Ammon's horn (tissue), 1 donor: ENCODE data around the gene GNAQ.
"Not testable (repeated sequence)": the region's sequence is repeated elsewhere in the genome, so short reads cannot be mapped to it uniquely, and the experiment has no call there.

Experiments
- DNase-seq: peaks from one replicate; pipeline ENCODE4 v3.0.0-alpha.2; 2016; ENCODE audit warnings: low spot score

The GNAQ gene

DNA sequence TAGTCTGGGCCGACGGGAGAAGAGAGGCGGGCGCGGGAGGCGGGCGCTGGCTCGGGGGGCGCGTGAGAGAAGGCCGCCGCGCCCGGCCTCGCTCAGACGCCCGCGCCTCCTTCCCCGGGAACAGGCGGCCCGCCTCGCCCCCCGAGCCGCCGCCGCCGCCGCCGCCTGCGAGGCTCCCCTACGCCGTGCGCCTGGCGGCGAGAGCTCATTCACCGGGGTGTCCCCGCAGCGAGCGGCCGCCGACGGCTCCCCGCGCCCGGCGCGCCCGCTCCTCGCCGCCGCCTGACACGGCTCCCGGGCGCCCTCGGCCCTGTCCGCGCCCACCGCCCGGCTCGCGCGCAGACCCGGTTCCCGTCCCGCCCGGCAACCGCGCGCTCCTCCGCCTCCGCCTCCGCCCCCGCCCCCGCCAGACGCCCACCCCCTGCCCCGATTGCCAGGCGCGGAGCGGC lies at the start of gene GNAQ:
Gene GNAQ, minus strand, starts transcription at position 368 of the 449 bp plus-strand sequence. CDS start 576 bp downstream, outside the sequence.
- no peak for DNase-seq

DNA sequence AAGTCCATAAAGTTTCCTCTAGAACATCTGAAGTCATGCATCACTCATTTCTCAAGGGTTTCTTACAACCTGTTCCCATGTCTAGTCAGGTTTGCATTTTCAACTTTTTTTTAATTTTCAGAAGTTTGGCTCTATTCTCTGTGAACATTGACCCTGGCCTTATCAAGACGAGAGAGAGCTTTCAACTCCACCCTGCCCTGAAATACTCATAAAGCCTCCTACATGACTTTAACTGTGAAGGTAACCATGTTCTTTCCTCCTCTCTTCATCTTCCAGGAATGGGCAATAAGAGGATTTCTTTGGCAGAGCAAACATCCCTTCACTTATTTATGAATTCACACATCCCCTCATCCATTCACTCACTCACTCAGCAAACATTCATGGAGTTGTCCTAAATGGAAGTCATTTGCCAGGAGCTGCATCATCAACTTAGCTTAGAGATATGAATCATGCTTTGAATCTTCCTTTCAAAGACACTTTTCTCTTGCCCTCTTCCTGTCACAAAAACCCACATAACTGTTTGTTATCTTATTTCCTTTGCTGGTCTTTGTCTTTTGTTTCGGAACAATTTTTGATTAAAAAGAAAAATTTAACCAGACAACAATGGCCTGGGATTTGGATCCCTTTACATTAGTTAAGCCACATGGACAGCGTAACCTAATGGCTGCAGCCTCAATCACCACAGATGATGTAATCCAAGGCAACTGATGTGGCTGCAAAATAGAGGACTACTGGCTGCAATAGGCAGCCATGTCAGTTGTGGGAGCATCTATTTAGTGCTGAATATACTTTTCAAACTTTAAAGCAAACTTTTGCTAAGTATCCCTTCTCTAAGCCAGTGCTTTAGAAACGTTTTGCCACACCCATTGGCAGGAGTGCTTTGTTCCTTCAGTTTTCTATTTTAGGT lies 43.0 kb upstream of the GNAQ start:
- DNase-seq = no peak

DNA sequence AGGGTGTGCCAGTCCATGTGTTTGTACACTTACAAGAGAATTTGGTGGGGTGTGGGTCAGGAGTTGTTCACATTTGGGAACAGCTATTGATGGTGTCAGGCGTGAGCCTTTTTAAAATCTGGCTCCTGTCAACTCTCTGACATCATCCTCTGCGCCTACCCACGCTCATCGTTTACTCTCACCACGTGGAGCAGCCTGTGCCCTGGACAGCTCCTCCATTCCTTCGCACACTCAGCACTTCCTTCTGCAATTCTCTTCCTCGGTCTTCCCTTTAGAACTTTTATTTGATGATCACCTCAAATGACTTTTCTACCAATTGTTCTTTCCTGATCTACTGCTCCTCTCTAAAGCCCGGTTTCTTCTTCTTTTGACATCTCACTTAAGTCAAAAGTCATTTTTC lies 42.1 kb upstream of the GNAQ start:
- no peak for DNase-seq

DNA sequence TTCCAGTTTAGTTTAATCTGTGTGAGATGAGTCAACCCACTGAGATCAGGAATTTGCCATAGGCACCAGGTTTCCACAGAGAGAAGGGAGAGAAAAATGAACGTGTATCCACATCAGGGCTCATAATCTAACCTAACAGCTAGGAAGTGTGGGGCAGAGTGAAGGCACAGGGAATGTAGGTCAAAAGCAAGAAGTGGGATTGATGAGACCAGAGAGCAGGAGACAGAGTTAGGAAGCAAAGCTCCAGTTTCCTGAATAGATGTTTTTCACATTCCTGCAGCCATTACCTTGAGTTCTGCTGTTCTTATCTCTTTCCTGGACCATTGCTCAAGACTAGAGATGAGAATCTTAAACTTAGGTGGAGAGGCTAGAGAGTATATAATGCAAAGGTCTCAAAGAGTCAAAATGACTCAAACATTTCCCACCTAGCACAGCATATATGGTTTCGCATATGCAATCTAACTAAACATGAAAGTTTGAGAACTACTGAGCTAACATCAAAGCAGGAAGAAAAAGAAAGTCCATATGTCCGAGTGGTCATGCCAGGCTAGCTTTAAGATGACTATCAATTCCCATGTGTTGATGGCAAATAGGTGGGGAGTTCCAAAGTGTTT lies 41.1 kb upstream of the GNAQ start:
- DNase-seq = no peak

DNA sequence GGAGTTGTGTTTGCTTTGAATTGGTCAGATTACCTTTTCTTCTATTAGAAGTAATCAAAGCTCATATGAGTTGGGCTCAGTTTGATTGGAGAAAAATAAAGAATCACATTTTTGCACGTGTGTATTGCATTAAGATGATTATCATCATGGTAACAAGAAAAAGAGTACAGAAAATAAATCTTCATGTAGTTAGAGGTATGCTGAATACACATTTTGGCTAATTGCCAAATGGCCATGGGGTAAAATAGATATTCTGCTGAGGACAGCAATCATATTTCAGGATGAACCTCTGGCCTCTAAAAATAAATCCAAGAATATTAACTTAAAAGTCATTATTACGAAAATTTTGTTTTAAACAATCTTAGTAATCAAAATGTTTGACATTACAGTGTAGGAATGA lies 38.9 kb upstream of the GNAQ start:
- DNase-seq = no peak

DNA sequence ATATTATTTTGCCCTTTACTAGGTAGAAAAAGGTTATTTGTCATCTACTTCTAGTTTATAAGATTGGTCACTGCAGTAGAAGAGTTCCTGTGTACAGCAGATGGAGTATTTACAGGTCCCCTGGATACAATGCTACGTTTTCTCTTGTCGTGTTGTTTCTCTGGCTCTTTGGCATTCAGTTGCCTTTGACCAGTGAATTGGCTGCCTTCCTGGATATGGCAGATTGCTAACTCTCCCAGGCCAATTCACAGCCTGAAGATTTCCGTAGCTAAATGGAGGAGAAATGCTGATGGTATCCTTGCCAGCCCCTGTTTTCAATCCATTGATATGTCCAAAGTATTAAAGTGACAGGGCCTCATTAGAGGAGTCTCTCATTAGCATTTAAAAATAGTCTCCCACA lies 32.5 kb upstream of the GNAQ start:
- DNase-seq = peak; percentile 83

DNA sequence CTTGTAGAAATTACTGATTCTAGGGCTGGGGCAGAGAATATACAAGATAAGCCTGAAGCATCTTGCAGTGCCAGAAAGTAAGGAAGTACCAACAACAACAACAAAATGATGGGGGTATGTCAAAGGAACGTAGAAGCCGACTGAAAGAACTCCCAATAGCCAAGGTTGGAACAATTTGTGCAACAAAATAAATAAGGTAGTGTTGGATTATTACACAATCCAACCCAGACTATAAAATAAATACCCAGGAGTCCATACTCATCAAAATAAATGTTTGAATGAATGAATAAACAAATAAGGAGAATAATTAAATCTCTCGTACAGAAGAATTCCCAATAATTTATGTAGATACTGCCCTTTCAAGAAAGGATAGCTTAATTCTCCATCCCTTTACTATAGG lies 31.1 kb upstream of the GNAQ start:
- DNase-seq = no peak

DNA sequence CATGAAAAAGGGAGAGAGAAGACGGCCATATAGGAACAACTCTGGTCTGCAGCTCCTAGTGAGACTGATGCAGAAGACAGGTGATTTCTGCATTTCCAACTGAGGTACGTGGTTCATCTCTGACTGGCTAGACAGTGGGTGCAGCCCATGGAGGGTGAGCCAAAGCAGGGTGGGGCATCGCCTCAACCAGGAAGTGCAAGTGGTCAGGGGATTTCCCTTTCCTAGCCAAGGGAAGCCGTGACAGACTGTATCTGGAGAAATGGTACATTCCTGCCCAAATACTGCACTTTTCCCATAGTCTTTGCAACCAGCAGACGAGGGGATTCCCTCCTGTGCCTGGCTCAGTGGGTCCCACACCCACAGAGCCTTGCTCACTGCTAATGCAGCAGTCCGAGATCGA lies 22.6 kb upstream of the GNAQ start:
- not testable (repeated sequence) for DNase-seq

DNA sequence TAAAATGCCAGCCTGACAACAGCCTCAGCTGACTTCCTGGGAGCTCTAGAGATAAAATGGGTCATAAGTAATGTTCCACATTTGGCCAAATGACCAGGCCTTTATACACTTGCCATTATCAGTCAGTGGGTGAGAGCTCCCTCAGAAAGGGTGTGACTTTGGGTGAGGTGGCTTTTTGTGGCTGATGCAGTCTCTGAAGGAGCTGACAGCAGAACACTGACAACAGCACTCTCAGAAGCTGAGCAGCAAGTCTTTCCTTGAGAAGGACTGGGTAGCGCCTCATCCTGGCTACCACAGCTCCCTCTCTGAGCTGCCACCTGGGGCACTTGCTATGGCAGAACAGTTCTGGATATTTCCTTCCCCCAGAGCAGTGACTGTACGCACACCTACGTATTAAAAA lies 22.0 kb upstream of the GNAQ start:
- no peak for DNase-seq

DNA sequence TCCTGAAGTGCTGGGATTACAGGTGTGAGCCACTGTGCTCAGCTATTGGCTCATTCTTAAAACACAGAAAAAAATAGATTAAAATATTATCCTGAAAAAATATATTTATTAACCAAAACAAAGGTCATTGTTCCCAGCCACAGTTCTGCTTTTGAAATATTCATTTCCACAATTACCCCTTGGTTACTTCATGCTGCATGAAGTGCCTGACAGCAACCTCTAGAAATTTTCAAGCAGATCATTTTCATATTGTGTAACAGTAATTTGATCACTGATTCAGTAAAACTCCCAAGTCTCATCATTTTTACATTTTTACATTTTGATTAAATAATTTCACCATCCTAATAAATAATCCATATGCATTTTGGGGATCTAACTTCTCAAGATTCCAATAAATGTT lies 18.8 kb upstream of the GNAQ start:
- DNase-seq = no peak

DNA sequence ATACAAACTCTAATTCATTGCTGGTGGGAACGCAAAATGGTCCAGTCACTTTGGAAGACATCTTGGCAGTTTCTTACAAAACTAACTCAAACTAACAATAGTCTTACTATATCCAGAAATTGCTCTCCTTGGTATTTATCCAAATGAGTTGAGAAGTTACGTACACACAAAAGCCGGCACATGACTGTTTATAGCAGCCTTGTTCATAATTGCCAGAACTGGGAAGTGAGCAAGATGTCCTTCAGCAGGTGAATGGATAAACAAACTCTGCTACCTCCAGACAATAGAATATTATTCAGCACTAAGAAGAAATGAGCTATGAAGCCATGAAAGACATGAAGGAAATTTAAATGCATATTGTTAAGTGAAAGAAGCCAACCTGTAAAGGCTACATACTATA lies 17.9 kb upstream of the GNAQ start:
- no peak for DNase-seq

DNA sequence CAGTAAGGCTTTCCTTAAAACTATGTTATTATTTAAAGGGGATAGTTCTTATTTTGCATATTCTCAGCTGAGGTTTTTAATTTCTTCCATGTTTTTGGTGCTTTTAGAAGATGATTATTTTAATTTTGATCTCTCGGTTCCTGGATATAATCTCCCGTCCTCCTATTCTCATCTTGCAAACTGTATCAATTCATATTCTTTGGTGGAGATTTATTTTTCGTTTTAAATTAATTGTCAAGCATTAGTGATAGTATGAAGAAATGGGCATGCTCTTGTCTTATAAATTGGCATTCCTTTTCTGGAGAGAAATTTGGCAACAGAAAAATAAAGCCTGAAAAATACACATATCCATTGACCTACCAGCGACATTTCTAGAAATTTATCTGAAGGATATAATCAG lies 15.5 kb upstream of the GNAQ start:
- DNase-seq = no peak

DNA sequence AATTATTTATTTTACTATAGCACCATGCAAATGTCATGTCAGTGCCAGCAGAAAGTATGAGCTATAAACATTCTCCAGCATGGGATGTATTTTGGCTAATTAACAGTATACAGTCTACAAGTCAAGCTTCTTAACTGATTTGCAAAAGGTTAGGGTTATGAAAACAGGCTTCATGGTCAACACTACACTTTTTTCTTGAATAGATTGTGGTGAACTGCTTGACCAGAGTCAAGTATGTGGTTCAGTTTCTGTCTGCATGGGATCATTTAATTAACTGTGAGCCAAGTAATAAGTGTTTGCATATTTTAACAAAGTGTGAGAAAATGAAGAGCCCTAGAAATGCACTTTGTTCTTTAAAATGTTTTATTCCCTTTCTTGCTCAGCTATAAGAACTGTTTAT lies 14.5 kb upstream of the GNAQ start:
- DNase-seq = no peak

DNA sequence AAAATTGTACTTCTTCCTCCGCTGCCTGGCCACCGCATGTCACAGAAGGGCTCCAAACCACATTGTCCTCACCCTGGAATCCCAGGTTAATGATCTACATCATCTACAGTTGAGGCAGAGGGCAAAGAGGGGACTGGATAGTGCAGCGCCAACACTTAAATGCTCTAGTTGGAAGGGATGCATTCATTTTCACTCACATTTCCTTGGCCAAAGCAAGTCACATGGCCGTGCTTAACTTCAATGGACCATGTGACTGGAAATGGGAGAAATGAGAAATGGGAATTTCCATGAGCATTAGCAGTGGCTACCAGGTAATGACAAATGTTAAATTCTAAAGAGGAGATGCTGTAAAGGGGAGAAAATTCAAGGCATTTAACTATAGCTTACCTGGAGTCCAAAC lies 13.3 kb upstream of the GNAQ start:
- DNase-seq = no peak

DNA sequence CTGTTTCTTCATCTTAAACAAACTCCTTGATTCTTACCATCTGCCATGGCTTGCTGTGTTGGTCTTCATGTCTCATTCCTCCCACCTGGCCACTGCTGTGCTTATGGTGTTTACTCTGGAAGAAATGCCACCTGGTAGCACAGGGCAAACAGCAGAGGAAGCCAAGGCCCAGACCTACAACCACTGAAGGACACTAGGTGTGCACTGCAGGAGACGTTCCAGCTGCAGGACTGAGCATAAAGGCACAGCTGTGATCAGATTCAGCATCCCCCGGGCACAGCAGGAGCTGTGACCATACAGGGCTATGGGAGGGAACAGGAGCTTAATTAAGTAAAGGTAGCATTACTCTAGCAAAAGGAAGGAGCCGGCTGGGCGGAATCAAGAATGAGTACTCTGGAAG lies 12.6 kb upstream of the GNAQ start:
- no peak for DNase-seq

DNA sequence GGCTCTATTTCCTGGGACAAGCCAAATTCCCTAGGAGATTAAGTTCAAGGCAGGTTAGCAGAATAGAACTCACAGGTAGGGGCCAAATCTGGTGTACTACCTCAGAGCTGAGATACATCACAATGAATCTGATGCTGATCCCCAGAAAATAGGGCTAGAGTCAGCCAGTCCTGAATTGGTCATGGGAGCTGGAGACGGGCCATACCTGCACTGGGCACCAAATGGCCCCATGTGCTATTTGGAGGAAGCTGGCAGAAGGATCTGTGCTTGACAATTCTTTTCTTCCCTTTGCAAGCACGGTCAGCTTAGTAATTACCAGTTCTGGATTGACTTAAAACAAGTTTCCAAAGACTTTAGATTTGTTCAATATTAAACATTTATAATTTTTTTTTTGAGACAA lies 10.4 kb upstream of the GNAQ start:
- no peak for DNase-seq

DNA sequence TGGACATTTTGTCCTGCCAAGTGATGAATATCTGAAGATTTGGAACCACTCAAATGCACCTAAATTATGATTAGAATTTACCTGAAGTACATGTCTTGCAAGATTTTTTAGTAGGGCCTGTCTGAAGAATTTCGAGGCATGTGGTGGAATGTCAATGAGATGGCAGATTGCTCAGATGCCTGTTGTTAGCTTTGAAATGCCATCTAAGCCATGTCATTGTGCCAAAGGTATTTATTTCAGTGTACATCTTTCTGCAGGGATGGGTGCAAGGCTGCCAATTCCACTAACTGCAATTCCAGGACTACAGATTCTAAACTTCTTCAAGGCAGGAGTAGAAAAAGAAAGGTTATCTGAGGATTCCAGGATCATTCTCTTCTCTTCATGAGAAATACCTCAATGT lies 9.1 kb upstream of the GNAQ start:
- DNase-seq = no peak

DNA sequence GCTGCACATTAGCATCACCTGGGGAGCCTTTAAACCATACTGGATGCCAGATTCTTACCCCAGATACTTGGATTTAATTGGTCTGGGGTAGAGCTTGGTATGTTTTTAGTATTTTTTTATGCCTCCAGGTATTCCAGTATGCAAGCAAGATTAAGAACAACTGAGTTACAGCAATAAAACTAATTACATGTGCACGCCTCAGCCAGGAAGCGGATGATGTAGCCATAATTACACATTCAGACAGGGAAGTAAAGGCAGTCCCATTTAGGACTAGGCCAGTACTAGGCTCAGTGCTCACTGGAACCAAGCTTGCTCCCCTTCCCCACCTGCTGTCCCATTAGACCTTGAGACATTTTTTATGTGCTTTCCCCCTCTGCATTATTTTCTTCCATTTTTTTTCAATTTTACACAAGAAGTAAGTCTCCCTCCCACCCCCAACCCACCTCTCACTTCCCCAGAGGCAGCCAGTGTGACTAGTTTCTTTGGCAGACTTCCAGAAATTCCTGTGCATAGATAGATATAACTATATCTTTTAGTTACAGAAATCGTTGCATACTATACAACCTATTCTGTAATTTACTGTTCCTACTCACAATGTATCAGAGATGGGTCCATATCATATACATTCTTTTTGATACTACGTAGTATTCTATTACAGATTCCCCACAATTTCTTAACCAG lies 7.1 kb upstream of the GNAQ start:
- no peak for DNase-seq

DNA sequence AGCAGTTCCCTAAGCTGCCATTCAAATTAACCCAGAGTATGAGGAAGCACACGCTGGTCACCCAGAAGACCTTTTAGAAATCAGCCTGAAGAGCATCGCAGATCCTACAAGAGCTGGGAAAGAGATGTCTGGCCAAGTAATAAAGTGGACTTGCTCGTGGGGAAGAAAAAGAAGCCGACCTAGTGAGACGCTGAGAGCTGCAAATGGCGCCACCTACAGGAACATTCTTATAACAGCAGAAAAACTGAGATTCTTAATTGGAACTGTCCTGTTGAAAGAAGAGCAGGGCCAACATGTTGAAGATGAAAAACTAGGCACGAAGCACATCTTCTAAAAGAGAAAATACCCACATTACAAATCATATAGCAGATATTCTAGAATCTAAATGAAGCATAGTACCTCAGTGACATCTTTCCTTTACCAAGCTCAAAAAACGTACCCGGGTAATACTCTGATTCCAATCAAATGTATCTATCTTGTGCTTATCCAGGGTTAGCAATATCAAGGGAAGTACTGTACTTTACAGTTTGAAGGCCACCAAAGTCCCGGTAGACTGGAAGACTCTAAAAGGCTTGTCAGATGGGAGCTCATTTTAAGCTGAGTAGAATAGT lies 3.9 kb upstream of the GNAQ start:
- DNase-seq = peak; percentile 93

DNA sequence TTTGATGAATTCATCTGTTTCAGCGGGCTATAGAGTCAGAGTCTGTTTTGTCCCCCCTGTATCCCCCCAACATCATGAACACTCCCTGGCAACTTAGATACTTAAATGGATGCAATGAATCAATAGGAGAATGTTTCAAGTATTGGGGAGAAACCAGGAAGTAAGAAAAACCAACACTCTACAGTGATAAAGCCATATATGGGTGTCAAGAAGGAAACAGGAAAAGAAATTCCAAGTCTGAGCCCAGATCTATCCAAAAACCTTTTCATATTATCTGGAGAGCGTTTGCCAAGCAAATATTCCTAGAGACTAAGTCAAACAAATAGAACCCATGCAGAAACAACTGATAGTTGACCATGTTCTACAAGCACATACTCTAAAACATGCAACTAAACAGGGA lies 2.3 kb upstream of the GNAQ start:
- no peak for DNase-seq

DNA sequence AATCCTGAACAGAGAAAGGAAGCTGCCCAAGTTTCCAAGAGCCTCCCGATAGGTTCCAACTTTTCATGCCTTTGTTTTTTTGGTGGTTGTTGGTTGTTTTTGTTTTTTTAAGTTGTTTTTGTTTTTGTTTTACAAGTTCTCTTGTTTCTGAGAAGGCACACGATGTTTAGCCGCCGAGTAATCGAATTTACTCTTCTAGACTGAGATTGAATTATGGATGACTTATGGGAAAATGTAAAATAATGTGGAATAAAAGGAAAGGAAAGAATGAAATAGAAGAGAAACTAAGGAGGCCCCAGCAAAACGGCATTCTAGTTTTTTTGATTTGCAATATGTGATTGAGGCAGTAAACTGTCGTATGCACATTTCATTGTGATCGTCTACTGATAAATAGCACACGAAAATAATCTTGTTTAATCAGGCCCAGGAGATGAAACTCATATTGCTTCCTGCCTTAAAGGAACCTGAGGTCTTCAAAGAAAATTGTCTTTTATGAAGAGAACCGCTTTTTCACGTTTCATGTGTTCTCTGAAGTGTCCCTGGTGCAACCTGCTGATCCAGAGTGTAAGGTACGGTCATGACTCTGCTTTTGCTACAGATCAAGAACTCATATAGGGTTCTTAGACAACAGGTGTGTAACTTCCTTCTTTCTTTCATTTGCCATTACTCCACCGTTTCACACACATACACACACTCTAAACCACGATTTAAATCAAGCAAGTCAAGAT lies 1.3 kb upstream of the GNAQ start:
- DNase-seq = no peak
